ENCODE data around the gene SPSB1. TPM values are rescaled to one million over a fixed set of nuclear protein-coding genes. Genes with fewer than 3 reads are reported as not detected.

Gene SPSB1
- total RNA-seq: 14.7 TPM
- long read RNA-seq, transcript SPSB1-201 (3 exons, 3,120 nt): major isoform, 19 of 29 reads
- long read RNA-seq, partial matches to known transcripts: 0 of 29 reads
- long read RNA-seq, other reads (novel, unspliced or antisense): 8 of 29 reads

GRCh38 chr1:9292361-9293240 lies at the start of gene SPSB1:
SPSB1 (plus strand) TSS chr1:9292894; CDS start chr1:9355892, 62,998 bp downstream.
- peak within 1 kb of the TSS; percentile 88 for H3K4me3 ChIP-seq
- intact Hi-C loops (cut with DNase I): no loop called here
- peaks cover 10% of the 10 kb centered on the region for H3K9me3 ChIP-seq
- DNase-seq (peak; percentile 80), ATAC-seq (peak; percentile 75 to 76)
- H3K36me3 ChIP-seq: no peaks in the 10 kb centered on the region
- no peaks in the 10 kb centered on the region for H3K27me3 ChIP-seq (ENCODE audit: low read depth)
- H3K27ac ChIP-seq: peak within 1 kb of the TSS; percentile 88
- H3K4me1 ChIP-seq: peaks cover 46% of the 10 kb centered on the region
- no peak for TF ChIP-seq CTCF (IDR thresholded peaks at IDR 0.05)

GRCh38 chr1:9243066-9243739 lies 49.5 kb upstream of the SPSB1 start:
- H3K4me1 ChIP-seq: peaks cover 76% of the 10 kb centered on the region
- no peaks in the 10 kb centered on the region for H3K27me3 ChIP-seq (ENCODE audit: low read depth)
- H3K27ac ChIP-seq: peak overlapping the region; percentile 81
- peaks cover 34% of the 10 kb centered on the region for H3K36me3 ChIP-seq
- intact Hi-C loops (cut with DNase I): no loop called here
- DNase-seq (no peak), ATAC-seq (no peak)
- no peak for TF ChIP-seq CTCF (IDR thresholded peaks at IDR 0.05)
- H3K4me3 ChIP-seq: peak overlapping the region; percentile 17
- no peaks in the 10 kb centered on the region for H3K9me3 ChIP-seq

GRCh38 chr1:9244501-9245229 lies 48.0 kb upstream of the SPSB1 start:
- no peaks in the 10 kb centered on the region for H3K9me3 ChIP-seq
- DNase-seq (no peak), ATAC-seq (peak; percentile 54 to 71)
- H3K36me3 ChIP-seq: peaks cover 35% of the 10 kb centered on the region
- TF ChIP-seq CTCF (IDR thresholded peaks at IDR 0.05): no peak
- peaks cover 72% of the 10 kb centered on the region for H3K4me1 ChIP-seq
- H3K4me3 ChIP-seq: no peak overlapping the region
- H3K27ac ChIP-seq: peak overlapping the region; percentile 81
- intact Hi-C loops (cut with DNase I): no loop called here
- H3K27me3 ChIP-seq (ENCODE audit: low read depth): no peaks in the 10 kb centered on the region

- peaks cover 72% of the 10 kb centered on the region for H3K4me1 ChIP-seq
Measured at GRCh38 chr1:9245230-9245619, 47.5 kb upstream of the SPSB1 start.

More at GRCh38 chr1:9245230-9245619, 47.5 kb upstream of the SPSB1 start:
- Histone ChIP-seq H3K4me3 (no peak overlapping the region), H3K36me3 (peaks cover 35% of the 10 kb centered on the region), H3K9me3 (no peaks in the 10 kb centered on the region), H3K27me3 (ENCODE audit: low read depth) (no peaks in the 10 kb centered on the region), H3K27ac (peak overlapping the region; percentile 81)
- DNase-seq: no peak
- no peak for ATAC-seq
- TF ChIP-seq CTCF (IDR thresholded peaks at IDR 0.05): no peak
- intact Hi-C loops (cut with DNase I): no loop called here
